ENCODE results near the gene KIAA0232. TPM values are rescaled to one million over a fixed set of nuclear protein-coding genes. Genes with fewer than 3 reads are reported as not detected.

Gene KIAA0232
- total and polyA plus RNA-seq, 9 of the 15 experiments (the other 6 are each of a cell fraction or from before 2014, with no cell fraction given) = 3.5 to 17.4 (median 13.0) TPM

DNA sequence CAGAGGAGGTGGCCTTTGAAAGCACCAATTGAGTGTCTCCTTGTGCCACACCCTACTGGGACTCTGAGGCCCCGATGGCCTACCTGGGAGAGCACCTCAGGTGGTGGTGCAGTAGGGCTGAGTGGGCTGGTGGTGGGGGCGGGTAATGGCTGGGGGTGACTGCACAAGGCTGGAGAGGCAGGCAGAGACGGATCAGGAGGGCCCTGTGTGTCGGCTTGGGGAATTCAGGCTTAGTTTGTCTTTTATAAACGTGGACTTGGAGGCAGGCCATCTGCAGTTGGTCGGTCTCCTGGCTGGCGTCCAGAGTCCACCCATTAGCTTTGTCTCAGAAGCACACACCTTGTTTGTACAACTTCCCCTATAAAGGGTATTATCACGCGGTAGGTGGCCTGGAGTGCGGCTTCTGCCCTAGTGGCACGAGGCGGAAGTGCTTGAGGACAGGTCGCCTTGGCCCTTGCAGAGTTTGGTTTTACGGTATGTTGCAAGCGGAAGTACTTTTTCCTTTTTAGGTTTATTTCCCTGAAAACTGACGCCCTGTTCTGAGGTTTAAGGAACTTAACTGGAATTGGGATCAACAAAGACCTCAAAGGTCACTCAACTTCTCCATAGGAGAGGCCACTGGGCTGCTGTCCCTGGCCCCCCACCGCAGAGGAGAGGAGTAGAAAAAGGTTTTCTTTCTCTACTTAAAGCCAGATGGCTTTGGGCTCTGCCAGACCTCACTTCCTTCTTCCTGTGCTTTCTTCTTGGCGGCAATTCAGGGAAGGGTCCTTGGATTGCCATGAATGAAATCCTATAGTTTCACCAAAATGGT lies 135.1 kb downstream of the KIAA0232 start (continued):
- TF ChIP-seq, protein P1, sequence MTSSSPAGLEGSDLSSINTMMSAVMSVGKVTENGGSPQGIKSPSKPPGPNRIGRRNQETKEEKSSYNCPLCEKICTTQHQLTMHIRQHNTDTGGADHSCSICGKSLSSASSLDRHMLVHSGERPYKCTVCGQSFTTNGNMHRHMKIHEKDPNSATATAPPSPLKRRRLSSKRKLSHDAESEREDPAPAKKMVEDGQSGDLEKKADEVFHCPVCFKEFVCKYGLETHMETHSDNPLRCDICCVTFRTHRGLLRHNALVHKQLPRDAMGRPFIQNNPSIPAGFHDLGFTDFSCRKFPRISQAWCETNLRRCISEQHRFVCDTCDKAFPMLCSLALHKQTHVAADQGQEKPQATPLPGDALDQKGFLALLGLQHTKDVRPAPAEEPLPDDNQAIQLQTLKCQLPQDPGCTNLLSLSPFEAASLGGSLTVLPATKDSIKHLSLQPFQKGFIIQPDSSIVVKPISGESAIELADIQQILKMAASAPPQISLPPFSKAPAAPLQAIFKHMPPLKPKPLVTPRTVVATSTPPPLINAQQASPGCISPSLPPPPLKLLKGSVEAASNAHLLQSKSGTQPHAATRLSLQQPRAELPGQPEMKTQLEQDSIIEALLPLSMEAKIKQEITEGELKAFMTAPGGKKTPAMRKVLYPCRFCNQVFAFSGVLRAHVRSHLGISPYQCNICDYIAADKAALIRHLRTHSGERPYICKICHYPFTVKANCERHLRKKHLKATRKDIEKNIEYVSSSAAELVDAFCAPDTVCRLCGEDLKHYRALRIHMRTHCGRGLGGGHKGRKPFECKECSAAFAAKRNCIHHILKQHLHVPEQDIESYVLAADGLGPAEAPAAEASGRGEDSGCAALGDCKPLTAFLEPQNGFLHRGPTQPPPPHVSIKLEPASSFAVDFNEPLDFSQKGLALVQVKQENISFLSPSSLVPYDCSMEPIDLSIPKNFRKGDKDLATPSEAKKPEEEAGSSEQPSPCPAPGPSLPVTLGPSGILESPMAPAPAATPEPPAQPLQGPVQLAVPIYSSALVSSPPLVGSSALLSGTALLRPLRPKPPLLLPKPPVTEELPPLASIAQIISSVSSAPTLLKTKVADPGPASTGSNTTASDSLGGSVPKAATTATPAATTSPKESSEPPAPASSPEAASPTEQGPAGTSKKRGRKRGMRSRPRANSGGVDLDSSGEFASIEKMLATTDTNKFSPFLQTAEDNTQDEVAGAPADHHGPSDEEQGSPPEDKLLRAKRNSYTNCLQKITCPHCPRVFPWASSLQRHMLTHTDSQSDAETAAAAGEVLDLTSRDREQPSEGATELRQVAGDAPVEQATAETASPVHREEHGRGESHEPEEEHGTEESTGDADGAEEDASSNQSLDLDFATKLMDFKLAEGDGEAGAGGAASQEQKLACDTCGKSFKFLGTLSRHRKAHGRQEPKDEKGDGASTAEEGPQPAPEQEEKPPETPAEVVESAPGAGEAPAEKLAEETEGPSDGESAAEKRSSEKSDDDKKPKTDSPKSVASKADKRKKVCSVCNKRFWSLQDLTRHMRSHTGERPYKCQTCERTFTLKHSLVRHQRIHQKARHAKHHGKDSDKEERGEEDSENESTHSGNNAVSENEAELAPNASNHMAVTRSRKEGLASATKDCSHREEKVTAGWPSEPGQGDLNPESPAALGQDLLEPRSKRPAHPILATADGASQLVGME (CRISPR knock-in tag; IDR thresholded peaks at IDR 0.05) = 0 out of 2 replicates have a peak, but pooled peaks have one; percentile 59
- TF ChIP-seq RB1 (IDR thresholded peaks at IDR 0.05; ENCODE audit: low read depth) (no peak), XRCC5 (IDR thresholded peaks at IDR 0.05; ENCODE audit: low read depth, low read length) (peak; percentile 50; the same call in 1 of the 2 replicates), ZNF583 (CRISPR knock-in tag; IDR thresholded peaks at IDR 0.05) (peak; percentile 81), BHLHE40 (IDR thresholded peaks at IDR 0.05; ENCODE audit: low read length) (peak; percentile 95), ZBTB17 (CRISPR knock-in tag; IDR thresholded peaks at IDR 0.05) (no peak), FOXK2 (conservative IDR thresholded peaks at IDR 0.05 in 1 of 2, IDR thresholded peaks at IDR 0.05 in 1 of 2; ENCODE audit: low read depth in 2 of 2) (no peak), SMARCE1 (IDR thresholded peaks at IDR 0.05) (peak; percentile 57), HCFC1 (IDR thresholded peaks at IDR 0.05; ENCODE audit: low read depth, low read length) (0 out of 2 replicates have a peak, but pooled peaks have one; percentile 7), ZEB2 (IDR thresholded peaks at IDR 0.05) (peak; percentile 94), SMARCA4 (IDR thresholded peaks at IDR 0.05) (peak; percentile 42; the same call in 1 of the 2 replicates), CC2D1A (IDR thresholded peaks at IDR 0.05) (0 out of 2 replicates have a peak, but pooled peaks have one; percentile 14), SOX6 (IDR thresholded peaks at IDR 0.05) (peak; percentile 96), JUN (IDR thresholded peaks at IDR 0.05; ENCODE audit: borderline replicate concordance, low read depth, low read length) (peak; percentile 59; the same call in 1 of the 2 replicates), JUN (CRISPR knock-in tag; IDR thresholded peaks at IDR 0.05; ENCODE audit: borderline replicate concordance) (no peak), CBFB (CRISPR knock-in tag; IDR thresholded peaks at IDR 0.05) (no peak), BDP1 (IDR thresholded peaks at IDR 0.05; ENCODE audit: insufficient read depth, insufficient read length) (peak; percentile 4)
- TF ChIP-seq, protein P2, sequence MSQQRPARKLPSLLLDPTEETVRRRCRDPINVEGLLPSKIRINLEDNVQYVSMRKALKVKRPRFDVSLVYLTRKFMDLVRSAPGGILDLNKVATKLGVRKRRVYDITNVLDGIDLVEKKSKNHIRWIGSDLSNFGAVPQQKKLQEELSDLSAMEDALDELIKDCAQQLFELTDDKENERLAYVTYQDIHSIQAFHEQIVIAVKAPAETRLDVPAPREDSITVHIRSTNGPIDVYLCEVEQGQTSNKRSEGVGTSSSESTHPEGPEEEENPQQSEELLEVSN (IDR thresholded peaks at IDR 0.05; ENCODE audit: borderline replicate concordance in 1 of 2, extremely low read depth in 1 of 2, insufficient read depth in 1 of 2, insufficient read length in 1 of 2, low read depth in 1 of 2, low read length in 1 of 2, poor library complexity in 1 of 2, severe bottlenecking in 1 of 2) = peak; percentile 68 to 81
- TF ChIP-seq, protein P3, sequence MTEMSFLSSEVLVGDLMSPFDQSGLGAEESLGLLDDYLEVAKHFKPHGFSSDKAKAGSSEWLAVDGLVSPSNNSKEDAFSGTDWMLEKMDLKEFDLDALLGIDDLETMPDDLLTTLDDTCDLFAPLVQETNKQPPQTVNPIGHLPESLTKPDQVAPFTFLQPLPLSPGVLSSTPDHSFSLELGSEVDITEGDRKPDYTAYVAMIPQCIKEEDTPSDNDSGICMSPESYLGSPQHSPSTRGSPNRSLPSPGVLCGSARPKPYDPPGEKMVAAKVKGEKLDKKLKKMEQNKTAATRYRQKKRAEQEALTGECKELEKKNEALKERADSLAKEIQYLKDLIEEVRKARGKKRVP (CRISPR knock-in tag; IDR thresholded peaks at IDR 0.05) = peak; percentile 32; the same call in 1 of the 2 replicates
- TF ChIP-seq, protein P4, sequence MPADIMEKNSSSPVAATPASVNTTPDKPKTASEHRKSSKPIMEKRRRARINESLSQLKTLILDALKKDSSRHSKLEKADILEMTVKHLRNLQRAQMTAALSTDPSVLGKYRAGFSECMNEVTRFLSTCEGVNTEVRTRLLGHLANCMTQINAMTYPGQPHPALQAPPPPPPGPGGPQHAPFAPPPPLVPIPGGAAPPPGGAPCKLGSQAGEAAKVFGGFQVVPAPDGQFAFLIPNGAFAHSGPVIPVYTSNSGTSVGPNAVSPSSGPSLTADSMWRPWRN (IDR thresholded peaks at IDR 0.05; ENCODE audit: low read depth) = peak; percentile 86

Measured in K562 (cell line).